Measurements from ENCODE around the gene IRF2BP1.

Gene IRF2BP1, protein sequence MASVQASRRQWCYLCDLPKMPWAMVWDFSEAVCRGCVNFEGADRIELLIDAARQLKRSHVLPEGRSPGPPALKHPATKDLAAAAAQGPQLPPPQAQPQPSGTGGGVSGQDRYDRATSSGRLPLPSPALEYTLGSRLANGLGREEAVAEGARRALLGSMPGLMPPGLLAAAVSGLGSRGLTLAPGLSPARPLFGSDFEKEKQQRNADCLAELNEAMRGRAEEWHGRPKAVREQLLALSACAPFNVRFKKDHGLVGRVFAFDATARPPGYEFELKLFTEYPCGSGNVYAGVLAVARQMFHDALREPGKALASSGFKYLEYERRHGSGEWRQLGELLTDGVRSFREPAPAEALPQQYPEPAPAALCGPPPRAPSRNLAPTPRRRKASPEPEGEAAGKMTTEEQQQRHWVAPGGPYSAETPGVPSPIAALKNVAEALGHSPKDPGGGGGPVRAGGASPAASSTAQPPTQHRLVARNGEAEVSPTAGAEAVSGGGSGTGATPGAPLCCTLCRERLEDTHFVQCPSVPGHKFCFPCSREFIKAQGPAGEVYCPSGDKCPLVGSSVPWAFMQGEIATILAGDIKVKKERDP

DNA sequence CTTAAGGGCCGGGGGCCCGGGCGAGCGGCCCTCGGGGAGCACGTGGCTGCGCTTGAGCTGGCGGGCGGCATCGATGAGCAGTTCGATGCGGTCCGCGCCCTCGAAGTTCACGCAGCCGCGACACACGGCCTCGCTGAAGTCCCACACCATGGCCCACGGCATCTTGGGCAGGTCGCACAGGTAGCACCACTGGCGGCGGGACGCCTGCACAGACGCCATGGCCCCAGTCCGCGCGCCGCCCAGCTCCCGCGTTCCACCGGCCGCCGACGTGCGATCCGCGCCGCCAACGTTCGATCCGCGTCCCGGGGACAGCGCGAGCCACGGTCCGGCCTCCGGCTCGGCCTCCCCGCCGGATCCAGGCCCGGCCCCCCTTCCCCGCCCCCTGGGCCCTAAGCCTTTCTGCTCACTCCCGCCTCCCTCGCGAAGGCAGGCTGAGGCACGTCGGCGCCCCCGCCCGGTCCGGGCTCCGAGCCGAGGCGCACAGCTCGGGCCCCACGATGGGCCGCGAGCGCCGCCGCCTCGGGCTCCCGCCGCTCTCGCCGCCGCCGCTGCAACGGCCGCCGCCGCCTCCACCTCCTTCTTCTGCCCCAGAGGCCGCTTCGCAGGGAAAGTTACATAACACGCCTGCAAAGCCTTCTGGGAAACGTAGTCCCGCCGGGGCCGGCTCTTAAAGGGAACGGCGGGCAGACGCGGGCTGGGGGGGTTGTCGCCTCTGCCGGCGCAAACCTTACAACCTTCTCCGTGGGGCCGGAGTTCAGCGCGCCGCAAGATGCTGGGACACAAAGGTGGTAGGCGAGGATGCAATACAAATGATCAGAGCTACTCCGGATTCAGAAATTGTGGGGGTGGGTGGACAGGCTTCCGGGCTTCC, at the start of gene IRF2BP1:
IRF2BP1 (minus strand) TSS at position 586 of the 871 bp plus-strand sequence; CDS start at position 219, 367 bp downstream.
- peak; percentile 93 for DNase-seq

DNA sequence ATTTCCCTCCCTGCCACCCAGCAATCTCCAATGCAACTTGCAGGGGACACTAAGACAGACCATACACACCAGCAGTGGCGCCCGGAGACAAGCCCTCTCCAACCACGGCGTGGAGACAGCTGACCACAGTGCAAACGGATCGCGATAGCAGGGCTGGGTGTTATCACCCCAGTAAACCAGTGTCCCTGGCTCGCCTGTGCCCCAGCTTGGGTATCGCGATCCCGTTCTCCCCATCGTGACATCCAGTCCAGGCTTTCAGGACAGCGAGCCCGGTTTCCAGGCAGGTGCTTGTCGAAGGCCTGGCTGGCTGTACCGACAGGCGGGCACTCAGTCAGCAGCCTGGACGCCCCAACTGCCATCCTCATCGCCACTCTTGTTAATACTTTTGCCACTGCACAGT, 49.3 kb upstream of the IRF2BP1 start:
- DNase-seq, result no peak

DNA sequence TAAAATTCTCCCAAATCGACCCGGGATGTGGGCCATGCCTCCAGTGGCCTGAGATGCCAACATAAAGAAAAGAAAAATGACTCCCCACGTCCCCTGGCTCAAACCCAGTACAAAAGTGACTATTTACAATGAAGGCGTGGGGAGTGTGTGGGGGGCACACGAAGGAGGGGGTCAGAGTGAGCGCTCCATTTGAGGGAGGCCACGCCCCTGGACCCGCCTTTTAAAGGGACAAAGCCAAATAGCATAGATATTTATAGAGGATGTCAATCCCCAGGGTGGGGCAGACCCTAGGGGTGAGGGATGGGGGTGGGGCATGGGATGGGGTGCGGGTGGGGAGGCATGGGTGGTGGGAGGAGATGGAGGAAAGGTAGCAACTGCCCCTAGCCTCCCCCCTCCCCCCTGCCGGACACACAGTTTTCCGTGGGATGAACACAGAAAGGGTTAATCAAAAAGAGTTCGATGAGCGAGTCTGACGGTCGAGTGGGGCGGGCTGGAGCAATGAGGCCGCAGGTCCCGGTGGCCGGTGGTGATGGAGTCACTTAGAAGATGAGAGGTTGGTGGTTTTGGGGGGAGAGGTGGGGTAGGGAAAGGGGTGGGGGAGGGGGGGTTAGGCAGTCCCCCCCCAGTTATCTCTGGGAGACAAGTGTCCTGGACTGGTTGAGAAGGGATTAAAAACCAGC, 48.8 kb upstream of the IRF2BP1 start:
- DNase-seq, result no peak

DNA sequence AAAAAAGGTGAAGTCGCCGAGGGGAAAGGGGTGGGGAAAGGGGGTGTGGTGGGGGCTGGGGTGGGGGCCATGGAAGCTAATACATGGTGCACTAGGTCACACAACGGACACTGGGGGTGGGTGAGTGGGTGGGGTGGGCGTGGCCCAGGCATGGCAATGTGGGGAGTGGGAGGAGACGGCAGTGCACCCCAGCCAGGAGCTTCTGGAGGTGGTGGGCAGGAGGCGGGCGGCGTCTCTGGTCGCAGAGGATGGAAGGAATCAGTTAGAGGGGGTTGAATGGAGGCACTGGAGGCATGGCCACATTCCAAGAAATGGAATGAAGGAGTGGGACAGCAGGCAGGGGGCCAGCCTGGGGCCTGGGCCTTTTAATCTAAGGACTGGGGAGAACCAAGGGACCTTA, 47.8 kb upstream of the IRF2BP1 start:
- DNase-seq, result no peak

DNA sequence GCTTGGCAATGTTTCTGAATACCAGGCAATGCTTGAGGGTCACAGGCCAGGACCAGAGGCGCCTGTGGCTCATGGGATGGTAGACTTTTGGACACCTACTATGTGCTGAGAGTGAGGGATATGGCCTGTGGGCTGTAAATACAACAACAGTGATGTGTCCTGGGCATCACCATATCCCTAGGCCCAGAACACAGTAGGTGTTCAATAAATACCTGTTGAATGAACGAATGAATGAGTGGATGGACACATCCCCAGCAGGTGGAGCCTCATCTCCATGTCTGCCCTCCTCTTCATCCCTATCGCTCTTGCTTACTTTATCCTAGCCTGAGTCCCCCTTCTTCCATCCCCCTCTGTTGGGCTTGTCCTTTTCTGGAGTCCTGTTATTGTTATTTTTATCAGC, 45.1 kb upstream of the IRF2BP1 start:
- no peak for DNase-seq

DNA sequence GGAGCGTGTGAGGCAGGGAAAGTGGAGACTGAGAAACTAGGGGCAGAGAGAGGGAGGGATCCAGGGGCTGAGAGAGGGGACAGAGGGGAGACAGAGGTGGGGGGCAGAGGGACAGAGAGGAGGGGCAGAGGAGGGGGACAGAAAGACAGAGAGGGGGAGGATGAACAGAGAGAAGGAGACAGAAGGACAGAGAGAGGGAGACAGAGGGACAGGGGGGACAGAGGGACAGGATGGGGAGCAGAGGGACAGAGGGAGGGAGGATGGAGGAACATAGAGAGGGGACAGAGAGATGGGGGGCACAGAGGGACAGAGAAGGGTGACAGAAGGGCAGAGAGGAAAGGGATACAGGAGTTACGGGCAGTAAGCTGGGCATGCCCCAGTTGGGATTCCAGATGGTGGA, 43.3 kb upstream of the IRF2BP1 start:
- no peak for DNase-seq

DNA sequence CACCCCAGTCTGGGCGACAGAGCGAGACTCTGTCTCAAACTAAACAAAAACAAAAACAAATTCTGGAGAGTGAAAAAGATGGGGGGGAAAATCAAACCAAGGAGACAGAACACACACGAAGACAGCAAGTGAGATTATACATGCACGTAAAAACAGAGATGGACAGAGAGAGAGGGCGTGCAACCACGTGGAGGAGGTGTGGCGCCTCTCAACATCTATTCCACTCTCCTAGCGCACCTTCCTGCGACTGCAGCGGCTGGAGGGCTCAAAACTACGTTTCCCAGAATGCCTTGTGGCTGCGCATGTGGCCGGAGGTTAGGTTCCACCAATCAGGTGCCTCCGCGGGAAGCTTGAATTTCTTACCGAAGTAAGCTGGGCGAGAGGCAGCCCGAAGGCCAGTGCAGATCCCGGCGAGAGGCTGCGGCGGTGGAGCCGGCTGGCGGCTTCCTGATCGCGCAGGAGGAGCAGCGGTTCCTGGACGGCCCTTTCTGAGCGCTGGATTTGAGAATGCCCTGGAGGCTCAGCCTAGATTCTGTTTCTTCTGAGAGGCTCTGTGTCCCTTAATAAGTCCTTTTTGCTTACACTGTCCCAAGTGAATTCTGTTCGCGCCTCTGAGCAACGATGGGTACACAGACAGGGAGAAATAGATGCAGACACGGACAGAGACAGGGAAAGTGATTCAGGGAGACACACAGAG, 41.8 kb upstream of the IRF2BP1 start:
- DNase-seq, result peak; percentile 89

DNA sequence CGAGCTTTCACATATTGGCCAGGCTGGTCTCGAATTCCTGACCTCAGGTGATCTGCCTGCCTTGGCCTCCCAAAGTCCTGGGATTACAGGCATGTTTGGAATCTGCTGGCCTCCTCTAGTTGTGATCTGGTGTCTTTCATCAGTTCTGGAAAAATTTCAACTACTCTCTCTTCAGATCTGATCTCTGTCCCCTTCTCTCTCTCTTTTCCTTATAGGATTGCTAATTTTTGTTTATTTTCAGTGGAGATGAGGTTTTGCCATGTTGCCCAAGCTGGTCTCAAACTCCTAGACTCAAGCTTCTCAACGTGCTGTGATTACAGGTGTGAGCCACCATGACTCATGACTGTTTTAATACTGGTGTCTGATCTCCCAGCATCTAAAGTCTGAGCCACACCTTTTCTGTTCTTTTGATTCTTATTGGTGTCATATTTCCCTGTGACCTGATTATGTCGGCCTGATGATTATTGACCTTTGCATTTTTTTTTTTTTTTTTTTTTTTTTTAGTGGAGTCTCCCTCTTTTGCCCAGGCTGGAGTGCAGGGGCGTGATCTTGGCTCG, 39.0 kb upstream of the IRF2BP1 start:
- DNase-seq, result no peak

DNA sequence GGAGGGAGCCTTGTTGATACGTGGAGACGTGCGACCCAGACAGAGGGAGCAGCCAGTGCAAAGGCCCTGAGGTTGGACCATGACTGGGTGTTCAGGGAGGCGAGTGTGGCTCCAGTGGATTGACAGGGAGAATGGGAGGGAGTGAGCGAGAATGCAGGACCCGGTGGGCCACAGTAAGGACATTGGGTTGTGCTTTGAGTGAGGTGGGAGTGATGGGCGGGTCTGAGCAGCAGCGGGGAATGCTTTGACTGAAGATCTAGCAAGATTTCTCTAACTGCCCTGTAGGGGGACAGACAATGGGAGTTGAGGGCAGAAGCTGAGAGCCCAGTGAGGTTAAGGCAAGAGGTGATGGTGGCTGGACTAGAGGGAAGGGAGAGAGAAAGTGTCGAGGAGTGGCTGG, 36.3 kb upstream of the IRF2BP1 start:
- DNase-seq, result no peak

DNA sequence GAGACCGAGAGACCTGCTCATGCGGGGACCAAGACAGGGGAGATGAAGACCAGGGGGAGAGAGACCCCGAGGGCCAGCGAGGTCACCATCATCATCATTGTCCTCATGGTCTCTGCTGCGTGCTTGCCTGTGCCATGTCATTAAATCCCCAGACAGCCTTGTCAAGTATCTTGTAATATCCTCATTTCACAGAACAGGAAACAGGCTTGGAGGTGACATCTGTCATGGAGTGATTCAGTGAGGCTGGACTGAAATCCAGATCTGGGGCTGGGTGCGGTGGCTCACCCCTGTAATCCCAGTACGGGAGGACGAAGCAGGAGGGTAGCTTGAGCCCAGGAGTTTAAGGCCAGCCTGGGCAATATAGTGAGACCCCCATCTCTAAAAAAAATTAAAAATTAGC, 34.5 kb upstream of the IRF2BP1 start:
- DNase-seq, result no peak

DNA sequence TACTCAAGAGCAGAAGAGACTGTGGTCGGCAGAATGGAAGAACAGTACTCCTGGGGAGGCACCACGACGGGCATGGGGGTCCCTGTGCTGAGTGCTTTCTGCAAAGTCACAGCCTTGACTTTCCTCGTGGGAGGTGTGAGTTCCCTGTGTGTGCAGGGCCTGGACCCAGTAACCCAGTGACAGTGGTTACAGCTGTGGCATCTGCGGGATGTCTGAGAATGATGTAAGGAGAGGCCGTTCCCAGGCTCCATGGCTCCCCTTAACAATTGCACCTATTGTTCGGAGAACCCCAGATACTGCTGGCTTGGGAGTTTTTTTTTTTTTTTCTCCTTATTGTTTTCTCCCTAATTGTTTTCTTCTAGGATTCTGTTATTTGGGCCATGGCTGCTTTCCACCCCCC, 33.7 kb upstream of the IRF2BP1 start:
- DNase-seq, result no peak

DNA sequence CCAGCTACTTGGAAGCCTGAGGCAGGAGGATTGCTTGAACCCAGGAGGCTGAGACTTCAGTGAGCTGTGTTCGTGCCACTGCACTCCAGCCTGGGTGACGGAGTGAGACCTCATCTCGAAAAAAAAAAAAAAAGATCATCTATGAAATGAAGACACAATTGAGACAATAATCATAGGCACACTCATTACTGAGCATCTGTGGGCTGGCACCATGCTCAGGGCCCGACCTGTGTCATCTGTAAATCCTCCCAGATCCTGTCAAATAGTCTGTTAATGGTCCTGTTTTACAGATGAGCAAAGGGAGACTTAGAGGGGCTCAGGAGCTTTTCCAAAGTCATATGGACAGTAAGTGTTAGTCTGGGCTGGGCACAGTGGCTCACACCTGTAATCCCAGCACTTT, 32.8 kb upstream of the IRF2BP1 start:
- DNase-seq, result no peak

DNA sequence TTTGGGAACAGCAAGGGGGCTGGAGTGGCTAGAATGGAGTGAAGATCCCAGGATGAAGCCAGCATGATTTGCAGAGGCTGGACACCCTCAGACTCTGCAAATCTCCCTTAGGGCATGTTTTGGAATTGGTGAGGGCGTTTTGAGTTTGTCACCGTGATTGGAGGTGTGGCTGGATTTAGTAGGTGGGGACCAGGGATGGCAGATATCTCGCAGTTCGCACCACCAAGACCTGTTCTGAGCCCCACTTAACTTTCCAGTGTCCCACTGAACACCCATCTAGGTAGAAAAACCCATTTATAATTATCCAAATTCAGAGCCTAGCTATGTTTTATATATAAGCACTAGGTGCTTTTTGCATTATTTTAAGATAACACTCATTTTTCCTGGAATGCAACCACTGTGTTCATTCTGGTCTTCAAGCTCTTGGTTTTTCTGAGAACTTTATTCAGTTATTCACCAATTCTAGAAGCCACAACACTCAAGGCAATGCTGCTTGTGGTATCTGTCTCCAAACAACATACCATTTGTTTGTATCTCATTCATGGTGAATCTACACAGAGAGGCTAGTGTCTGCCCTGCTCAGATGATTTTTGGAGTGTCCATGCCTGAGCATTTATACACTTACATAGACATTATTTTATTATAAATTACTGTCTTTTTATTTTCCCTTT, 31.6 kb upstream of the IRF2BP1 start:
- DNase-seq, result no peak

DNA sequence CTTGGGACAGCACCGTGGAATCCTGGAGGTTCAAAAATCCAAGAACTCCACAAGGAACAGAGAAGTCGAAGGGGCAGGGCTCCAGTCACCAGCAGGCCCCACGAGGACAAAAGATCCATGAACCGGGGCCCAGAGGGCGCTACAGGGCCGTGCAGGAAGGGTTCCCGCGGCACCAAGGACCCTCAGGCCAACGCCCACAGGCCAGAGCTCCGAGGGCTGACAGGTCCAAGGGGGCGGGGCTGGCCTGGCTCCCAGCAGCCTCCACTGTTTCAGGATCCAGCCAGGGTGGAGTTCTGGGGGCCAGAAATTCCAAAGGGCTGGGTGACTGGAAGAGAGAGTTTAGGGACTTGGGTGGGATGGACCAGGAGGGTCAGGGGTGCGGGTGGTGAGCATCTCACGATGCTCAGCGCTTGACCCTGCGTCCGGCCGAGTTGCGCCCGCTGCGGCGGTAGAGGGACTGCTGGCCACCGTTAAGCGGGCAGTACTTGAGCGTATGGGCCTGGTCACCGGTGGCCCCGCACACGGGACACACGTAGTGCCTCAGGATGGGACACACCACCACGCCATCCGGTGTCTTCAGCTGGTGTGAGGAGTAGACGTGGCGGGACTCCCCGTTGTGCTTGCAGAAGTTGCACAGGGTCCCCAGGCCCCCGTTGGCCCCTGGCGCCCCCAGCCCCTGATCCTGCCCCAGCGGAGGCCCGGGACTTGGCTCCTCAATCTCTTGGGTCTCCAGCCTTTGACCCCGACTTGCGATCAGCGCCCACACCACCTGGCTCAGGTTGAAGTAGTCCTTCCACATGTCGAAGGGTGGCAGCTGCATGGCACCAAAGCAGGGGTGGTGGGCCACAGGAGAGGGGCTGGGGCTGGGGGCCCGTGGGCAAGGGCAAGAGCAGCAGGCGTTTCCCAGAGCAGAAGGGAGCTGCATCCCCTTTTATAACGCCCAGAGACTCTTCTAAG, 28.2 kb upstream of the IRF2BP1 start, which contains the start of gene NANOS2:
NANOS2 (minus strand) TSS at position 905 of the 957 bp plus-strand sequence; CDS start at position 820, 85 bp downstream.
- DNase-seq, result no peak

DNA sequence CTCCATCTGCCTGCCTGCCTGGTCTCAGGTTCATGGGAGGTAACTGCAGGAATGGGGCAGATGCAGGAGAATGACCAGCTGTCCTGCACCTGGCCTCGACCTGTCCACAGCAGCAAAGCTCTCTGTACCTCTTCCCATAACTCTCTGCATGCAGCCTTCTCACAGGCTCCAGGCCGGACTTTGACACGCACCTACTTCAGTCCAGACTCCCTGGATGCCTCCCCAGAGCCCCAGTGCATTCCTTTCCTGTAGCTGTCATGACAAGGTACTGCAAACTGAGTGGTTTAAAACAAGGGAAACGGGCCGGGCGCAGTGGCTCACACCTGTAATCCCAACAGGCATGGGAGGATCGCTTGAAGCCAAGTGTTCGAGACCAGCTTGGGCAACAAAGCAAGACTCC, 25.4 kb upstream of the IRF2BP1 start:
- no peak for DNase-seq

DNA sequence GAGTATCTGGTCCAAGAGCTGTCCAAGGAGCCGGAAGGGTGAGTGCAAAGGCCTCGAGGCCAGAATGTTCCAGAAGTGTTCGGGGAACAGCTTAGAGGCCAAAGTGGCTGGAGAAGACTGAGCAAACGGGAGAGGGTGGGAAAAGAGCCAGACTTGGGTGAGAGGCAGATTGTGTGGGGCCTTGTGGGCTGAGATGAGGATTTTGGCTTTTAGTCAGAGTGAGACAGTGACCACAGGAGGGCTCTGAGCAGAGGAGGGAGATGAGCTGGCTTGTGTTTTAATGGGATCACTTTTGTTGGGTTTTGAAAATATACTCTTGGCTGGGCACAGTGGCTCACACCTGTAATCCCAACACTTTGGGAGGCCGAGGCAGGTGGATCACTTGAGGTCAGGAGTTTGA, 23.0 kb upstream of the IRF2BP1 start:
- no peak for DNase-seq

DNA sequence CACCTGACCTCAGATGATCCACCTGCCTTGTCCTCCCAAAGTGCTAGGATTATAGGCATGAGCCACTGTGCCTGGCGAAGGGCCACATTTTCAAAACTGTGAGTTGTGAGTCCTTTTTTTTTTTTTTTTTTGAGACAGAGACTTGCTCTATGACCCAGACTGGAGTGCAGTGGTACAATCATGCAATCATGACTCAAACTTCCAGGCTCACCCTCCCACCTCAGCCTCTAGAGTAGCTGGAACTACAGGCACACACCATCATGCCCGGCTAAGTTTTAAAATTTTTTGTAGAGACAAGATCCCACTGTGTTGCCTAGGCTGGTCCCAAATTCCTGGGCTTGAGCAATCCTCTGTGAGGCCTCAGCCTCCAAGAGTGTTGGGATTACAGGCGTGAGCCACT, 20.3 kb upstream of the IRF2BP1 start:
- no peak for DNase-seq

DNA sequence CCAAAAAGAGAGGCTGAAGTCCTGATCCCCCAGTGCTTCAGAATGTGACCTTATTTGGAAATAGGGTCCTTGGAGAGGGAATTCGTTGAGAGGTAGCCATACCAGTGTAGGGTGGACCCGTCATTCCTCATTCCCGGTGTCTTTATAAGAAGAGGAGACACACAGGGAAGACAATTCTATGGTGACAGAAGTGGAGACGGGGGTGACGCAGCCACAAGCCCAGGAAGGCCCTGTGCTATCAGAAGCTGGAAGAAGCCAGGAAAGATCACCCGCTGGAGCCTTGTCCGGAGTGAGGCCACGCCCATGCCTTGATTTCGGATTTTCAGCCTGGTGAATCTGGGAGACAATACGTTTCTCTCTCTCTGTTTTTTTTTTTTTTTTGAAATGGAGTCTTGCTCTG, 19.1 kb upstream of the IRF2BP1 start:
- DNase-seq, result no peak

DNA sequence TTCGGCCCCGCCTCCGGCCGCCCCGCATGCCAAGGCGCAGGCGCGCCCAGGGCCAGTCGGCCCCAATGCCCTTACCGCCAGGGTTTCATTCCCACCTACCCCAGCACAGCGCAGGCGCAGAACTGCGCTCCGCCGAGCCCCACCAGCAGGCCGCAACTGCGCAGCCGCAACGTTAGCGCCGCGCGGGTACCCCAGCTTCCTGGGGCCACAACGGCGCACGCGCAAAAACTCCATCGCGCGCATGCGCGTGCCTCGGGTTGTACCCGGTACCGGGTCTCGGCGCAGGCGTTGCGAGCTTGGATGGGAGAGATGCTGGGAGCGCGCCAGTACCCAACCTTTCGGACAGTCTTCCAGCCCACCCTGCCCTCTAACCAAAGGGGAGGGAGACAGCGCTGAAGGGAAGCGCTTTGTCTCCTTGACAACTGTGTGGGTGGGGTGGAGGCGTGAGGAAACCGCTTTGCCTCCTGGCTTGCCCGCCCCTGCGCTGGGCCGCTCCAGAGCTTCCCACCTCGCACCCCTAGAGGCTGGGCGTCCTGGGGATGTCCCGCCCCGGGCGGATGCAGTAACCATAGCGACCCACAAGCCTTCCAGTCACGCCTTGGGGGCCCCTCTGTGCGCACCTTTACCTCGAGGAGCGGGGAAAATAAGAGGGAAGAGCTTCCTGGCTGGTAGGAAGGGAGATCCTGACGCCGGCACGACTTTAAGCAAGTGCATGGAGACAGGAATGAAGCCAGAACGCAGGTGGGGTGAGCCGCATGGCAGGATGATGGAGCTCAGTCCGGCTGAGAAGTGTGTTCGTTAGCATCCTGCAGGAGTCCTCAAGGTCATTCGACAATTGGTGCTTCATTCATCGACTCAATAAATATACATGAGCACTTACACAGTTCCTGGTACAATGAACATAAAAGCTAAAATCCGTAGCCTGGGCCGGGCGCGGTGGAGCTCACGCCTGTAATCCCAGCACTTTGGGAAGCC, 17.0 kb upstream of the IRF2BP1 start:
- DNase-seq, result peak; percentile 100
